Measurements from ENCODE around the gene COG1. TPM values are rescaled to one million over a fixed set of nuclear protein-coding genes. Genes with fewer than 3 reads are reported as not detected.
"Not testable (repeated sequence)": the region's sequence is repeated elsewhere in the genome, so short reads cannot be mapped to it uniquely, and the experiment has no call there.

Gene COG1, protein sequence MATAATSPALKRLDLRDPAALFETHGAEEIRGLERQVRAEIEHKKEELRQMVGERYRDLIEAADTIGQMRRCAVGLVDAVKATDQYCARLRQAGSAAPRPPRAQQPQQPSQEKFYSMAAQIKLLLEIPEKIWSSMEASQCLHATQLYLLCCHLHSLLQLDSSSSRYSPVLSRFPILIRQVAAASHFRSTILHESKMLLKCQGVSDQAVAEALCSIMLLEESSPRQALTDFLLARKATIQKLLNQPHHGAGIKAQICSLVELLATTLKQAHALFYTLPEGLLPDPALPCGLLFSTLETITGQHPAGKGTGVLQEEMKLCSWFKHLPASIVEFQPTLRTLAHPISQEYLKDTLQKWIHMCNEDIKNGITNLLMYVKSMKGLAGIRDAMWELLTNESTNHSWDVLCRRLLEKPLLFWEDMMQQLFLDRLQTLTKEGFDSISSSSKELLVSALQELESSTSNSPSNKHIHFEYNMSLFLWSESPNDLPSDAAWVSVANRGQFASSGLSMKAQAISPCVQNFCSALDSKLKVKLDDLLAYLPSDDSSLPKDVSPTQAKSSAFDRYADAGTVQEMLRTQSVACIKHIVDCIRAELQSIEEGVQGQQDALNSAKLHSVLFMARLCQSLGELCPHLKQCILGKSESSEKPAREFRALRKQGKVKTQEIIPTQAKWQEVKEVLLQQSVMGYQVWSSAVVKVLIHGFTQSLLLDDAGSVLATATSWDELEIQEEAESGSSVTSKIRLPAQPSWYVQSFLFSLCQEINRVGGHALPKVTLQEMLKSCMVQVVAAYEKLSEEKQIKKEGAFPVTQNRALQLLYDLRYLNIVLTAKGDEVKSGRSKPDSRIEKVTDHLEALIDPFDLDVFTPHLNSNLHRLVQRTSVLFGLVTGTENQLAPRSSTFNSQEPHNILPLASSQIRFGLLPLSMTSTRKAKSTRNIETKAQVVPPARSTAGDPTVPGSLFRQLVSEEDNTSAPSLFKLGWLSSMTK
- 100 to 1,000 TPM in 1 of 4 donors, 10 to 100 TPM in 3; 54.2 to 126 (median 69.1) TPM for total RNA-seq

DNA sequence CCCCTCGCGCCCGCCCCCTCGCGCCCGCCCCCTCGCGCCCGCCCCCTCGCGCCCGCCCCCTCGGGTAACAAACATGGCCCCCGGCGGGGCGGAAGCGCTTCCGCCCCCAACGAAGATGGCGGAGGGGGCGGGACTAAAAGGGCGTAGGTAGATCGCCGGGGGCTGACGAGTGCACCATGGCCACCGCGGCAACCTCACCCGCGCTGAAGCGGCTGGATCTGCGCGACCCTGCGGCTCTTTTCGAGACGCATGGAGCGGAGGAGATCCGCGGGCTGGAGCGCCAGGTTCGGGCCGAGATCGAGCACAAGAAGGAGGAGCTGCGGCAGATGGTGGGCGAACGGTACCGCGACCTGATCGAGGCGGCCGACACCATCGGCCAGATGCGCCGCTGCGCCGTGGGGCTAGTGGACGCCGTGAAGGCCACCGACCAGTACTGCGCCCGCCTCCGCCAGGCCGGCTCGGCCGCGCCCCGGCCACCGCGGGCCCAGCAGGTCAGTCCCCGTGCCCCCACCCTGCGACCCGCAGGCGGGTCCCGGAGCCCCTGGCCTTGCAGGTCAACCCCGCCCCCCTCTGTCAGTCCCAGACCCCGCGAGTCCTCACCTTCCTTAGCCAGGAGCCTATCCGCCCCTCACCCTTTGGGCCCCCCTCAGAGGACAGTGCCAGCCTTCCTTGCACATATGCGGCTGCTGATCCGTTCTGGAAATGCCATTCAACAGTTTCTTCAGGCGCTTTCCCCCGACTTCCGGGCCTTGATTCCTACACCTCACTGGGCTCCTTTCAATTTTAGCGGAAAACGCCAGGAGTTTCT is at the start of gene COG1:
TSS of gene COG1 (plus strand) at position 162 of the 808 bp plus-strand sequence. CDS start at position 177, 15 bp downstream.
- in situ Hi-C loops (cut with MboI; ENCODE audit: low pct_ligation_motif_present in 1 of 4, low pct_unique_long_range_greater_than_20kb in 1 of 4, low sequenced_read_pairs in 3 of 4): loop anchor here in 3 of 4 donors (25.0 kb wide), 1 partner anchor 631 kb away; no protein-coding TSS in a partner anchor
- H3K27me3 ChIP-seq: no peaks in the 10 kb centered on the region
- TF ChIP-seq EP300 (IDR thresholded peaks at IDR 0.05; ENCODE audit: low read depth) (no peak), POLR2A (IDR thresholded peaks at IDR 0.05) (peak; percentile 72), POLR2AphosphoS5 (IDR thresholded peaks at IDR 0.05) (peak; percentile 42 to 88 (median 64))
- TF ChIP-seq, protein P1, sequence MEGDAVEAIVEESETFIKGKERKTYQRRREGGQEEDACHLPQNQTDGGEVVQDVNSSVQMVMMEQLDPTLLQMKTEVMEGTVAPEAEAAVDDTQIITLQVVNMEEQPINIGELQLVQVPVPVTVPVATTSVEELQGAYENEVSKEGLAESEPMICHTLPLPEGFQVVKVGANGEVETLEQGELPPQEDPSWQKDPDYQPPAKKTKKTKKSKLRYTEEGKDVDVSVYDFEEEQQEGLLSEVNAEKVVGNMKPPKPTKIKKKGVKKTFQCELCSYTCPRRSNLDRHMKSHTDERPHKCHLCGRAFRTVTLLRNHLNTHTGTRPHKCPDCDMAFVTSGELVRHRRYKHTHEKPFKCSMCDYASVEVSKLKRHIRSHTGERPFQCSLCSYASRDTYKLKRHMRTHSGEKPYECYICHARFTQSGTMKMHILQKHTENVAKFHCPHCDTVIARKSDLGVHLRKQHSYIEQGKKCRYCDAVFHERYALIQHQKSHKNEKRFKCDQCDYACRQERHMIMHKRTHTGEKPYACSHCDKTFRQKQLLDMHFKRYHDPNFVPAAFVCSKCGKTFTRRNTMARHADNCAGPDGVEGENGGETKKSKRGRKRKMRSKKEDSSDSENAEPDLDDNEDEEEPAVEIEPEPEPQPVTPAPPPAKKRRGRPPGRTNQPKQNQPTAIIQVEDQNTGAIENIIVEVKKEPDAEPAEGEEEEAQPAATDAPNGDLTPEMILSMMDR (IDR thresholded peaks at IDR 0.05): no peak
- H3K27ac ChIP-seq: peak within 1 kb of the TSS; percentile 91 to 95 (median 94)
- H3K4me1 ChIP-seq: peaks cover 5 to 27% (median 17%) of the 10 kb centered on the region in 4 donors
- intact Hi-C loops (cut with DNase I; ENCODE audit: low total_unique reads): no loop called here
- peaks cover 0 to 17% (median 10%) of the 10 kb centered on the region in 4 donors for H3K36me3 ChIP-seq
- 1% methylated on average over 32 of the region's 84 CpGs; no CpG with 5 or more reads in 1 of the 2 donors for WGBS, 2 donors (ENCODE audit: low coverage in 1 of 2)
- H3K9me3 ChIP-seq: no peaks in the 10 kb centered on the region
- peak; percentile 92 for DNase-seq
- peak within 1 kb of the TSS; percentile 81 to 99 (median 90) for H3K4me3 ChIP-seq

DNA sequence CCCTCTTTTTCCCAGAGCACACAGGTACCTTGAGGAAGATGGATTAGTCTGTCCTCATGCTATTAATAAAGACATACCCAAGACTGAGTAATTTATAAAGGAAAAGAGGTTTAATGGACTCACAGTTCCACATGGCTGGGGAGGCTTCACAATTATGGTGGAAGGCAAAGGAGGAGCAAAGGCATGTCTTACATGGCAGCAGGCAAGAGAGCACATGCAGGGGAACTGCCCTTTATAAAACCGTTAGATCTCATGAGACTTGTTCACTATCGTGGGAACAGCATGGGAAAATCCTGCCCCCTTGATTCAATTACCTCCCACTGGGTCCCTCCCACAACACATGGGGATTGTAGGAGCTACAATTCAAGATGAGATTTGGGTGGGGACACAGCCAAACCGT is 48.6 kb upstream of the COG1 start:
- in situ Hi-C loops (cut with MboI; ENCODE audit: low pct_ligation_motif_present in 1 of 4, low pct_unique_long_range_greater_than_20kb in 1 of 4, low sequenced_read_pairs in 3 of 4); H3K4me3 ChIP-seq; H3K27ac ChIP-seq; H3K9me3 ChIP-seq; DNase-seq; H3K4me1 ChIP-seq; H3K36me3 ChIP-seq; intact Hi-C loops (cut with DNase I; ENCODE audit: low total_unique reads): not testable (repeated sequence)
- 72 to 75% methylated on average over 2 to 3 of the region's 3 CpGs for WGBS, 2 donors (ENCODE audit: low coverage in 1 of 2)
- peaks cover 17% of the 10 kb centered on the region for H3K27me3 ChIP-seq

DNA sequence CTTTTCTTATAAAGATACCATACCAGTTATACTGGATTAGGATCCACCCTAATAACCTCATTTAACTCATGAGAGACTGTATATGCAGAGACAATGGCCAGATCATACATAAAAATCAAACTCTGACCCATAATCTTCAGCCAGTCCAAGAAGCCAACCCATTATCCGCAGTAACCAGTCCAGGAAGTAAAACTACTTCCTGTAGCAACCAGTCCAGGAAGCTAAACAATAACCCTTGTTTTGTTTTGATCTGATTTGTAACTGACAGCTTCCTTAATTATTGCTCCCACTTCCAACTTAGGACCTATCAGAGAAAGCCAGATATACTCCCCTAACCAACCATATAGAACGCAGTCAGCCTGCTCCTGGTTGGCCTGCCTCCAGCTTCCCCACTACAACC is 47.2 kb upstream of the COG1 start:
- WGBS, 2 donors (ENCODE audit: low coverage in 1 of 2): 60 to 83% methylated on average over 1 to 2 of the region's 2 CpGs

DNA sequence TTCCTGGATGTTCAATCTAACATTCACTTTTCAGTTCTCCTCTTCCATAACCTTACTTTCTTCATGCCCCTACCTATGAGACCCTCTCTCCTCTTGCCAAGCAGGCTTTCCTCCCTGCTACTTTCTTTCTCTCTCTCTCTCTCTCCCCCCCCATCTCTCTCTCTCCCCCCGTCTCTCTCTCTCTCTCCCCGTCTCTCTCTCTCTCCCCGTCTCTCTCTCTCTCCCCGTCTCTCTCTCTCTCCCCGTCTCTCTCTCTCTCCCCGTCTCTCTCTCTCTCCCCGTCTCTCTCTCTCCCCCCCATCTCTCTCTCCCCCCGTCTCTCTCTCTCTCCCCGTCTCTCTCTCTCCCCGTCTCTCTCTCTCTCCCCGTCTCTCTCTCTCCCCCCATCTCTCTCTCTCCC is 45.1 kb upstream of the COG1 start:
- whole genome bisulfite sequencing, 2 donors (ENCODE audit: low coverage in 1 of 2): 60 to 87% methylated on average over 1 to 6 of the region's 11 CpGs

More for the DNA sequence above, 47.2 kb upstream of the COG1 start:
- Histone ChIP-seq H3K9me3 (no peaks in the 10 kb centered on the region), H3K4me3 (no peak overlapping the region), H3K36me3 (no peaks in the 10 kb centered on the region), H3K4me1 (no peaks in the 10 kb centered on the region), H3K27me3 (peaks cover 22% of the 10 kb centered on the region), H3K27ac (no peak overlapping the region)
- DNase-seq: no peak
- intact Hi-C loops (cut with DNase I; ENCODE audit: low total_unique reads) (no loop called here), in situ Hi-C loops (cut with MboI; ENCODE audit: low pct_ligation_motif_present in 1 of 4, low pct_unique_long_range_greater_than_20kb in 1 of 4, low sequenced_read_pairs in 3 of 4) (no loop called here)
- TF ChIP-seq POLR2AphosphoS5 (IDR thresholded peaks at IDR 0.05): no peak
- TF ChIP-seq, protein P1 (IDR thresholded peaks at IDR 0.05): no peak
- TF ChIP-seq POLR2A (IDR thresholded peaks at IDR 0.05): no peak

More for the DNA sequence above, 45.1 kb upstream of the COG1 start:
- H3K27me3 ChIP-seq: peaks cover 33% of the 10 kb centered on the region
- in situ Hi-C loops (cut with MboI; ENCODE audit: low pct_ligation_motif_present in 1 of 4, low pct_unique_long_range_greater_than_20kb in 1 of 4, low sequenced_read_pairs in 3 of 4); H3K27ac ChIP-seq; H3K4me3 ChIP-seq; H3K36me3 ChIP-seq; DNase-seq; H3K4me1 ChIP-seq; H3K9me3 ChIP-seq; intact Hi-C loops (cut with DNase I; ENCODE audit: low total_unique reads): not testable (repeated sequence)

All from transverse colon (tissue), 4 donors.